Calu3 (cell line): Measurements from ENCODE around the gene LPAR3. TPM values are rescaled to one million over a fixed set of nuclear protein-coding genes. Genes with fewer than 3 reads are reported as not detected.

Source experiments
- BruUV-seq: library from RNA; stranded (reverse); fragments of 400-500 nt; replicated peaks from 2 replicates; lab custom pipeline; 2021; lab: Mats Ljungman, UMichigan
- CTCF ChIA-PET: fragments of 300-600 bp; sonication (Branson Sonifier 250); formaldehyde crosslinking; loops from one replicate; lab custom pipeline; 2022; ENCODE audit warnings: antibody characterized with exemption; lab: Charles Lee
- DNase-seq: peaks from one replicate; pipeline ENCODE4 v3.0.0; 2022
- H3K27ac Mint-ChIP-seq: one replicate; pipeline ENCODE4 v1.8.0; 2022; ENCODE audit warnings: mixed read lengths; ENCODE audit not compliant: unreplicated experiment
- H3K27me3 Mint-ChIP-seq: one replicate; pipeline ENCODE4 v1.8.0; 2022; ENCODE audit warnings: mixed read lengths; ENCODE audit not compliant: unreplicated experiment
- H3K36me3 Mint-ChIP-seq: one replicate; pipeline ENCODE4 v1.8.0; 2022; ENCODE audit warnings: mild to moderate bottlenecking, moderate library complexity, mixed read lengths; ENCODE audit not compliant: insufficient read depth, unreplicated experiment
- H3K4me1 Mint-ChIP-seq: one replicate; pipeline ENCODE4 v1.8.0; 2022; ENCODE audit warnings: mild to moderate bottlenecking, low read depth, mixed read lengths; ENCODE audit not compliant: unreplicated experiment
- H3K4me3 Mint-ChIP-seq: one replicate; pipeline ENCODE4 v1.8.0; 2022; ENCODE audit warnings: mild to moderate bottlenecking, low read depth, moderate library complexity, mixed read lengths; ENCODE audit not compliant: unreplicated experiment
- H3K9me3 Mint-ChIP-seq: one replicate; pipeline ENCODE4 v1.8.0; 2022; ENCODE audit warnings: low read depth, mixed read lengths; ENCODE audit not compliant: unreplicated experiment
- intact Hi-C: fragments of 100-400 bp; cut with micrococcal nuclease; formaldehyde crosslinking; loops from one replicate; pipeline ENCODE4 v1.10.0; 2022; ENCODE audit not compliant: unreplicated experiment
- total RNA-seq: library from RNA; stranded (reverse); gene quantifications from 2 replicates; pipeline ENCODE4 v1.2.3, GENCODE V29; 2022
- TF ChIP-seq, protein P1 (sequence below): fragments of 200-600 bp; IDR thresholded peaks from one replicate; pipeline ENCODE4 v1.8.0; 2022; ENCODE audit warnings: antibody characterized with exemption; ENCODE audit not compliant: unreplicated experiment

LPAR3 gene
- total RNA-seq, 1 experiment from 2014 or later, result 14.0 TPM

DNA sequence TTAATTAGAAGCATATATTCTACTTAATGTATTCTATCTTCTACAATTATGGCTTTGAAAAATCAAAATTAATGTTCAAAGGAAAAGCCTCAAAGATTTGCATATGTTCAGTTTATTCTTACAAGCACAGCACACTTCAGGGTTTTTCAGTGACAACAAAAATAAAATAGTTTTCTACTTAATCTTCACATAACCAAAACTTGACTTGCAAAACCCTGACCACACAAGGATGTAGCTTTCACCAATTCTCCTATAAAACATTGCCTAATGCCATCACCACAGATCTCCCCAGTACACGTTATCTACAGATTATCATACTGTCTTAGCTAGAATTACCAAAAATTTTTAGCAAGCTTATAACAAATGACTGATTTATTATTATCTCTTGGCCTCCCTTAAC is 23.3 kb downstream of the LPAR3 start:
- no peaks in the 10 kb centered on the region for H3K9me3 Mint-ChIP-seq
- no peaks in the 10 kb centered on the region for H3K36me3 Mint-ChIP-seq
- no peaks in the 10 kb centered on the region for H3K27me3 Mint-ChIP-seq
- H3K4me1 Mint-ChIP-seq, result no peaks in the 10 kb centered on the region
- H3K27ac Mint-ChIP-seq, result no peak overlapping the region
- DNase-seq, result no peak
- TF ChIP-seq, protein P1, sequence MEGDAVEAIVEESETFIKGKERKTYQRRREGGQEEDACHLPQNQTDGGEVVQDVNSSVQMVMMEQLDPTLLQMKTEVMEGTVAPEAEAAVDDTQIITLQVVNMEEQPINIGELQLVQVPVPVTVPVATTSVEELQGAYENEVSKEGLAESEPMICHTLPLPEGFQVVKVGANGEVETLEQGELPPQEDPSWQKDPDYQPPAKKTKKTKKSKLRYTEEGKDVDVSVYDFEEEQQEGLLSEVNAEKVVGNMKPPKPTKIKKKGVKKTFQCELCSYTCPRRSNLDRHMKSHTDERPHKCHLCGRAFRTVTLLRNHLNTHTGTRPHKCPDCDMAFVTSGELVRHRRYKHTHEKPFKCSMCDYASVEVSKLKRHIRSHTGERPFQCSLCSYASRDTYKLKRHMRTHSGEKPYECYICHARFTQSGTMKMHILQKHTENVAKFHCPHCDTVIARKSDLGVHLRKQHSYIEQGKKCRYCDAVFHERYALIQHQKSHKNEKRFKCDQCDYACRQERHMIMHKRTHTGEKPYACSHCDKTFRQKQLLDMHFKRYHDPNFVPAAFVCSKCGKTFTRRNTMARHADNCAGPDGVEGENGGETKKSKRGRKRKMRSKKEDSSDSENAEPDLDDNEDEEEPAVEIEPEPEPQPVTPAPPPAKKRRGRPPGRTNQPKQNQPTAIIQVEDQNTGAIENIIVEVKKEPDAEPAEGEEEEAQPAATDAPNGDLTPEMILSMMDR, result no peak
- BruUV-seq, result no TSS peak
- CTCF ChIA-PET, result no interaction called here
- no peak overlapping the region for H3K4me3 Mint-ChIP-seq
- intact Hi-C loops, result no loop called here

DNA sequence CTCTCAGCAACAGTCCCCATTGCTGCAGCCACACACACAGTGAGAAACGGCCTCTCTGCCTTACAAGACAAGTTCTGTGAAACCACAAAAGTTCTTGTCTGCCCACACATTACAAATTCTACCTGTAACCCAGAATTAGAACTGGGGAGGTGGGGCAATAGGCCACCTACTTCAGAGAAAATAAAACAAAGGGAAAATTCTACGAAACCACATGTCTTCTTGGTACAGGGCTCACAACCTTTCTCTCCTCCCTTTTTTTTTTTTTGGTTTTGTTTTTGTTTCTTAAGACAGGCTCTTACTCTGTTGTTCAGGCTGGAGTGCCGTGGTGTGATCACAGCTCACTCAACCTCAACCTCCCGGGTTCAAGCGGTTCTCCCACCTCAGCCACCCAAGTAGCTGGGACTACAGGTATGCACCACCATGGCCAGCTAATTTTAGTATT is 30.2 kb downstream of the LPAR3 start:
- CTCF ChIA-PET, result no interaction called here
- DNase-seq, result no peak
- no peak overlapping the region for H3K4me3 Mint-ChIP-seq
- H3K4me1 Mint-ChIP-seq, result no peaks in the 10 kb centered on the region
- no peaks in the 10 kb centered on the region for H3K27me3 Mint-ChIP-seq
- TF ChIP-seq, protein P1, result no peak
- H3K27ac Mint-ChIP-seq, result no peak overlapping the region
- intact Hi-C loops, result no loop called here
- H3K9me3 Mint-ChIP-seq, result no peaks in the 10 kb centered on the region
- no peaks in the 10 kb centered on the region for H3K36me3 Mint-ChIP-seq
- BruUV-seq, result no TSS peak

DNA sequence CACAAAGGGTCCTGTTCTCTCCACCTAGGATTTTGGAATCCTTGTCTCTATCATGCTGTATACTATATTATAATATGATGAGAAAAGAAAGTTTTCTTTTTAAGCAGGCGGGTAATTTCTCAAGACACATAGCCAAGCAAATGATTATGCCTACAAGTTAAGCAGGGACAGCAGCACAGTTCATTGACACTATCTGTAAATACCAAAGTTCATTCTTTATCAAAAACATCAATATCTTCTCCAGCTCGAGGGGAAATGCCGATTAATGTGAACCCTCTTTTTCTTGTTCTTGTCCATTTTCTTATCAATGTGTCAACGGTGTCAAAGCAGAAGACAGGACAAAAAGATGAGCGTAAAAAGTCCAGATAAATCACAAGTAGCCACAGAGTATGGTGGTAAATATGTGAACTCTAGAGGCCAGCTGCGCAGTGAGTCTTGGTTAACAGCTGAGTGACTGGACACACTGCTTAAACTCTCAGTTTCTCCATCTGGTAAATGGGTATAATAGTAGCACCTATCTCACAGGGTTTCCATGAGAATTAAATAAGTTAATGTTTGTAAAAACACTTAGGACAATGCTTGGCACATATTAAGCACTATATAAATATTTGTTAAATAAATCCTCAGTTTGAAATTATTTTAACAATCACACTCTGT is 30.9 kb downstream of the LPAR3 start:
- CTCF ChIA-PET, result no interaction called here
- no peaks in the 10 kb centered on the region for H3K27me3 Mint-ChIP-seq
- no TSS peak for BruUV-seq

DNA sequence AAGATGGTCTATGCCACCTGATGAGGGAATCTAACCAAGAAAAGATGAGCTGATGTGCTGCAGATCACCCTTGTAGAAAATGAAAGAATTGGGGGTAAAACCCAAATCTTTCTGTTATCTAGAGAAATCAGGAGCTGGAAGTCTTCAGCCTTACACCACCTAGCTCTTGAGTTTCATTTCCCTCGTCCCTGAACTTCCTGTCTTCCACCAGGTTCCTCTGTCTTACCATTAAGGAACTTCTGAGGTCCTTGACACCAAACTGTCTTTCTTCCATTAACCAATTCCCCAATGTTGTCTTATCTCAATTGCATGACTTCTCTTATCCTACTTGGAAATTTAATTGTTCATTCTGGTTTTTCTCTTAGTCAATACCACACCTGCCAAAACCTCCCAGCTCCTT is 31.5 kb downstream of the LPAR3 start:
- H3K27me3 Mint-ChIP-seq, result no peaks in the 10 kb centered on the region
- H3K4me1 Mint-ChIP-seq, result no peaks in the 10 kb centered on the region
- no peak overlapping the region for H3K27ac Mint-ChIP-seq
- intact Hi-C loops, result no loop called here
- no peaks in the 10 kb centered on the region for H3K9me3 Mint-ChIP-seq
- no peaks in the 10 kb centered on the region for H3K36me3 Mint-ChIP-seq
- DNase-seq, result no peak
- CTCF ChIA-PET, result no interaction called here
- BruUV-seq, result no TSS peak
- TF ChIP-seq, protein P1, result no peak
- no peak overlapping the region for H3K4me3 Mint-ChIP-seq

More for the DNA sequence above, 30.9 kb downstream of the LPAR3 start:
- Mint-ChIP-seq H3K9me3 (no peaks in the 10 kb centered on the region), H3K4me1 (no peaks in the 10 kb centered on the region), H3K4me3 (no peak overlapping the region), H3K36me3 (no peaks in the 10 kb centered on the region), H3K27ac (no peak overlapping the region)
- TF ChIP-seq, protein P1, result no peak
- intact Hi-C loops, result no loop called here
- DNase-seq, result no peak
